GM12873 (cell line): Measurements from ENCODE around the gene KRT3.

ENCODE experiments used
- CTCF ChIP-seq: IDR thresholded peaks from 2 replicates; pipeline ENCODE4 v1.5.1; 2012; ENCODE audit warnings: low read depth, mild to moderate bottlenecking, moderate library complexity, low read length, control low read depth; ENCODE audit not compliant: insufficient read depth; ENCODE audit errors: missing control alignments

Gene KRT3

GRCh38 chr12:52787324-52788191 lies 8.4 kb downstream of the KRT3 start:
- TF ChIP-seq CTCF: no peak

- no peak for TF ChIP-seq CTCF
Observed at GRCh38 chr12:52784909-52785308, 11.0 kb downstream of the KRT3 start.

GRCh38 chr12:52783563-52784316 lies 12.2 kb downstream of the KRT3 start:
- no peak for TF ChIP-seq CTCF

- TF ChIP-seq CTCF: no peak
Observed at GRCh38 chr12:52782502-52782901, 13.4 kb downstream of the KRT3 start.

- no peak for TF ChIP-seq CTCF
Observed at GRCh38 chr12:52781399-52782082, 14.4 kb downstream of the KRT3 start.

GRCh38 chr12:52779914-52780313 lies 16.0 kb downstream of the KRT3 start:
- TF ChIP-seq CTCF: no peak

- no peak for TF ChIP-seq CTCF
Observed at GRCh38 chr12:52778833-52779232, 17.1 kb downstream of the KRT3 start.
